Endothelial cell of umbilical vein (primary cell): ENCODE results near the gene KLF16. TPM values are rescaled to one million over a fixed set of nuclear protein-coding genes. Genes with fewer than 3 reads are reported as not detected.

Experiments
- BruUV-seq: library from RNA; stranded (reverse); fragments of 400-500 nt; replicated peaks from 2 replicates; lab custom pipeline; 2021; lab: Mats Ljungman, UMichigan
- CTCF ChIA-PET: fragments of 300-600, 350-600 bp; sonication (Branson Sonifier 250); formaldehyde crosslinking; loops from one replicate; lab custom pipeline; 2021; ENCODE audit warnings: antibody characterized with exemption, inconsistent platforms; lab: Charles Lee
- POLR2A ChIA-PET: fragments of 300-600, 350-600 bp; sonication (Branson Sonifier 250); formaldehyde crosslinking; loops from one replicate; lab custom pipeline; 2021; ENCODE audit warnings: antibody characterized with exemption, inconsistent platforms; lab: Charles Lee
- DNase-seq: peaks from one replicate; pipeline ENCODE4 v3.0.0-alpha.2; 2011; ENCODE audit warnings: low read depth, low spot score
- FAIRE-seq: peaks from 2 replicates; lab custom pipeline; 2011; peaks lifted over from hg19 to GRCh38; lab: Jason Lieb, UNC
- H2AFZ ChIP-seq: 2 replicates; pipeline ENCODE4 v1.6.0; 2012; ENCODE audit warnings: low read depth, low read length, control low read depth, inconsistent platforms
- H3K27ac ChIP-seq: 2 replicates; pipeline ENCODE4 v1.5.1; 2011; ENCODE audit warnings: low read depth, mild to moderate bottlenecking, control low read depth, low read length, moderate library complexity; ENCODE audit not compliant: insufficient read depth
- H3K27me3 ChIP-seq, 2 experiments: 2 replicates each; pipeline versions ENCODE4 v1.6.0 to v1.6.1; 2011; ENCODE audit warnings: low read length in 2 of 2, mixed read lengths in 1 of 2; ENCODE audit not compliant: control insufficient read depth in 2 of 2, insufficient read depth in 2 of 2
- H3K36me3 ChIP-seq, 2 experiments: 2 replicates in 1 of 2; 3 replicates in 1 of 2; pipeline ENCODE4 v1.5.1; 2011; ENCODE audit warnings: low read length in 2 of 2, mild to moderate bottlenecking in 1 of 2, moderate library complexity in 1 of 2; ENCODE audit not compliant: control insufficient read depth in 2 of 2, insufficient read depth in 2 of 2; ENCODE audit errors: extremely low read depth in 1 of 2
- H3K4me1 ChIP-seq: 3 replicates; pipeline ENCODE4 v1.5.1; 2011; ENCODE audit warnings: mild to moderate bottlenecking, low read length; ENCODE audit not compliant: control insufficient read depth, insufficient read depth; ENCODE audit errors: extremely low read depth
- H3K4me2 ChIP-seq: 2 replicates; pipeline ENCODE4 v1.6.1; 2011; ENCODE audit warnings: low read length, control low read depth, mixed read lengths; ENCODE audit not compliant: insufficient read depth
- H3K4me3 ChIP-seq, 3 experiments: fragments of 200-600 bp in 1 of 3; sonication (generic), shearing (Covaris generic) in 1 of 3; replicated peaks in 1 of 3; 2 replicates each; pipeline ENCODE4 v1.5.1; 2011 to 2016; ENCODE audit warnings: control low read depth in 3 of 3, low read length in 3 of 3, mild to moderate bottlenecking in 2 of 3, inconsistent platforms in 1 of 3, low read depth in 1 of 3, moderate library complexity in 1 of 3; ENCODE audit not compliant: insufficient read depth in 1 of 3
- H3K79me2 ChIP-seq: 2 replicates; pipeline ENCODE4 v1.6.0; 2012; ENCODE audit warnings: low read length, inconsistent platforms; ENCODE audit not compliant: control insufficient read depth, insufficient read depth
- H3K9ac ChIP-seq: replicated peaks from 2 replicates; pipeline ENCODE3; 2011; ENCODE audit warnings: low read length, control low read depth; ENCODE audit not compliant: insufficient read depth; ENCODE audit errors: extremely low read depth
- H3K9me1 ChIP-seq: replicated peaks from 3 replicates; pipeline ENCODE4 v1.6.0; 2011; ENCODE audit warnings: mild to moderate bottlenecking, low read length; ENCODE audit not compliant: control insufficient read depth, insufficient read depth; ENCODE audit errors: extremely low read depth
- H3K9me3 ChIP-seq: replicated peaks from 2 replicates; pipeline ENCODE4 v1.5.1; 2012; ENCODE audit warnings: low read length, inconsistent platforms; ENCODE audit not compliant: control insufficient read depth, insufficient read depth
- H4K20me1 ChIP-seq: replicated peaks from 2 replicates; pipeline ENCODE3; 2011; ENCODE audit warnings: mild to moderate bottlenecking, low read length; ENCODE audit not compliant: control insufficient read depth, insufficient read depth; ENCODE audit errors: extremely low read depth
- EZH2 ChIP-seq: IDR thresholded peaks from 2 replicates; pipeline ENCODE4 v1.6.1; 2012; ENCODE audit warnings: borderline replicate concordance, low read depth, mild to moderate bottlenecking, moderate library complexity, low read length, inconsistent platforms; ENCODE audit not compliant: severe bottlenecking
- FOS ChIP-seq: IDR thresholded peaks from 2 replicates; pipeline ENCODE4 v1.6.1; 2011; ENCODE audit warnings: mild to moderate bottlenecking, low read length, moderate library complexity, borderline replicate concordance; ENCODE audit not compliant: insufficient read depth
- GATA2 ChIP-seq: IDR thresholded peaks from 2 replicates; pipeline ENCODE4 v1.7.0; 2011; ENCODE audit warnings: low read depth, mild to moderate bottlenecking, moderate library complexity, mixed read lengths, low read length; ENCODE audit not compliant: insufficient read length, insufficient read depth
- JUN ChIP-seq: IDR thresholded peaks from 2 replicates; pipeline ENCODE4 v1.6.1; 2011; ENCODE audit warnings: borderline replicate concordance, low read depth; ENCODE audit not compliant: insufficient read length, insufficient read depth
- MYC ChIP-seq: IDR thresholded peaks from one replicate; pipeline ENCODE4 v1.6.1; 2011; ENCODE audit warnings: mild to moderate bottlenecking, low read depth, low read length
- POLR2A ChIP-seq: IDR thresholded peaks from 2 replicates; pipeline ENCODE4 v1.6.1; 2012; ENCODE audit warnings: low read depth, mild to moderate bottlenecking, control low read depth, low read length
- POLR2AphosphoS5 ChIP-seq: IDR thresholded peaks from 2 replicates; pipeline ENCODE4 v1.6.1; 2012; ENCODE audit warnings: low read depth, mild to moderate bottlenecking, control low read depth, low read length, moderate library complexity; ENCODE audit not compliant: insufficient read depth
- dilution Hi-C: fragments of 300-500 bp; cut with MboI; formaldehyde crosslinking; loops from one replicate; pipeline ENCODE4 v1.15.0; 2019; ENCODE audit warnings: low sequenced_read_pairs; ENCODE audit not compliant: extremely low pct_ligation_motif_present
- intact Hi-C: fragments of 100-400 bp; cut with micrococcal nuclease; formaldehyde crosslinking; loops from one replicate; pipeline ENCODE4 v1.10.0; 2022
- polyA plus RNA-seq, 4 experiments: library from polyadenylated mRNA; depleted of rRNA in 3 of 4; stranded (reverse) in 3 of 4; unstranded in 1 of 4; fragments of >200 nt; gene quantifications; 2 replicates each; pipeline versions ENCODE4 v1.2.1 to v1.2.3, GENCODE V29; 2011 to 2012; ENCODE audit warnings: missing spikeins in 1 of 4
- total RNA-seq: library from RNA; stranded (reverse); gene quantifications from 2 replicates; pipeline ENCODE4 v1.2.3, GENCODE V29; 2021
- TF ChIP-seq, protein P1 (sequence below): IDR thresholded peaks from 2 replicates; pipeline ENCODE4 v1.6.1; 2011; ENCODE audit not compliant: insufficient read depth, insufficient read length
- TF ChIP-seq, protein P2 (sequence below), 2 donors: IDR thresholded peaks; 1 replicate in 1 of 2; 2 replicates in 1 of 2; pipeline ENCODE4 v1.5.1; 2011; ENCODE audit warnings: low read length in 2 of 2, mild to moderate bottlenecking in 2 of 2, moderate library complexity in 2 of 2, control low read depth in 1 of 2, inconsistent platforms in 1 of 2, low read depth in 1 of 2; ENCODE audit not compliant: insufficient read depth in 1 of 2; ENCODE audit errors: extremely low read depth in 1 of 2

The KLF16 gene
- total and polyA plus RNA-seq, 2 donors (not counting 3 experiments of a cell fraction or from before 2014, with no cell fraction given), result 11.6 to 36.6 TPM

DNA sequence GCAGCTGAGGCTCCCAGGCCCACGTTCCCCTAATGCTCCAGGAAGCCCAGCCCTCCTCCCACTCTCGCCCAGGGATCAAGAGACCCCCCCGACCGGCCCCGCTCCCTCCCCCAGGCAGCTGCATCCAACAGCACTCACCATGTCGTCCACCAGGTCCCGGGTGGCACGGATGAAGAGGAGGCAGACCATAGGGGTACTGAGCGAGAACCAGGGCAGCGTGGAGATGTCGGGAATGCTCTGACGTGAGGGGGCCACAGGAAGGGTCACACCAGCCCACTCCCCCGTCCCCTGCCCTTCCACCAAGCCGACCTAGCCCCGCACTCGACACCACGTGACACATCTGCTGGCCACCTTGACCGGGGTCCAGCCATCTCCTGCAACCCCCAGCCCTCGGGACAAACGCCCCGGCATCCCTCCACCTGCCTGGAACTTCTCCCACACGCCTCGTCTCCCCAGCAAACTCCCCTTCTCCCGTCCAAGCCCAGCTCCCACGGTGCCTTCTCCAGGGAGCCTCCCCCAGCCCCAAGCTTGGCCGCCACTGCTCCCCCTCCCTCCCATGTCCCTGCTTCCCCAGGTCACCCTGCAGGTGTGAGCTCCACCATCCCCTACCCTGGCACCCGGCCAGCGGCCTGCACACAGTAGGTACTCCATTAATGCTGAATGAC, 56.2 kb downstream of the KLF16 start:
- no TSS peak for BruUV-seq
- CTCF ChIA-PET, result interaction anchor here (0.9 to 1.7 kb wide), 4 partner anchors 18 to 135 kb away, joined by 3 to 4 read pairs (median 3); no protein-coding TSS in a partner anchor
- H3K79me2 ChIP-seq, result no peaks in the 10 kb centered on the region

More for the DNA sequence above, 56.2 kb downstream of the KLF16 start:
- H3K36me3 ChIP-seq, result no peaks in the 10 kb centered on the region
- DNase-seq, result no peak
- no peak for FAIRE-seq
- POLR2A ChIA-PET, result no interaction called here
- no peaks in the 10 kb centered on the region for H3K9me3 ChIP-seq
- dilution Hi-C loops, result no loop called here
- H3K9ac ChIP-seq, result no peak overlapping the region
- H3K4me2 ChIP-seq, result no peak overlapping the region
- H3K9me1 ChIP-seq, result no peaks in the 10 kb centered on the region
- no peaks in the 10 kb centered on the region for H3K27me3 ChIP-seq
- no peak overlapping the region for H3K27ac ChIP-seq
- intact Hi-C loops, result no loop called here
- TF ChIP-seq GATA2, result no peak
- TF ChIP-seq, protein P1, sequence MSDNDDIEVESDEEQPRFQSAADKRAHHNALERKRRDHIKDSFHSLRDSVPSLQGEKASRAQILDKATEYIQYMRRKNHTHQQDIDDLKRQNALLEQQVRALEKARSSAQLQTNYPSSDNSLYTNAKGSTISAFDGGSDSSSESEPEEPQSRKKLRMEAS, result no peak
- no peak for TF ChIP-seq EZH2
- TF ChIP-seq, protein P2, sequence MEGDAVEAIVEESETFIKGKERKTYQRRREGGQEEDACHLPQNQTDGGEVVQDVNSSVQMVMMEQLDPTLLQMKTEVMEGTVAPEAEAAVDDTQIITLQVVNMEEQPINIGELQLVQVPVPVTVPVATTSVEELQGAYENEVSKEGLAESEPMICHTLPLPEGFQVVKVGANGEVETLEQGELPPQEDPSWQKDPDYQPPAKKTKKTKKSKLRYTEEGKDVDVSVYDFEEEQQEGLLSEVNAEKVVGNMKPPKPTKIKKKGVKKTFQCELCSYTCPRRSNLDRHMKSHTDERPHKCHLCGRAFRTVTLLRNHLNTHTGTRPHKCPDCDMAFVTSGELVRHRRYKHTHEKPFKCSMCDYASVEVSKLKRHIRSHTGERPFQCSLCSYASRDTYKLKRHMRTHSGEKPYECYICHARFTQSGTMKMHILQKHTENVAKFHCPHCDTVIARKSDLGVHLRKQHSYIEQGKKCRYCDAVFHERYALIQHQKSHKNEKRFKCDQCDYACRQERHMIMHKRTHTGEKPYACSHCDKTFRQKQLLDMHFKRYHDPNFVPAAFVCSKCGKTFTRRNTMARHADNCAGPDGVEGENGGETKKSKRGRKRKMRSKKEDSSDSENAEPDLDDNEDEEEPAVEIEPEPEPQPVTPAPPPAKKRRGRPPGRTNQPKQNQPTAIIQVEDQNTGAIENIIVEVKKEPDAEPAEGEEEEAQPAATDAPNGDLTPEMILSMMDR (IDR thresholded peaks at IDR 0.05; ENCODE audit: extremely low read depth in 1 of 2, insufficient read depth in 1 of 2, low read depth in 1 of 2, low read length in 2 of 2), result no peak
- no peak for TF ChIP-seq MYC
- TF ChIP-seq JUN, result no peak
- TF ChIP-seq POLR2AphosphoS5, result no peak
- TF ChIP-seq FOS, result no peak
- TF ChIP-seq POLR2A, result no peak
- H2AFZ ChIP-seq, result no peak overlapping the region
- no peak overlapping the region for H3K4me3 ChIP-seq
- H3K4me1 ChIP-seq, result peaks cover 5% of the 10 kb centered on the region
- no peaks in the 10 kb centered on the region for H4K20me1 ChIP-seq
